IMR-90 (cell line): ENCODE data around the gene CPA5. TPM values are rescaled to one million over a fixed set of nuclear protein-coding genes. Genes with fewer than 3 reads are reported as not detected.
A peak's percentile ranks its signal among the peaks of the same experiment; 100 is the strongest.

Experiments used
- ATAC-seq: fragments of 200-7000 bp; cut with Tn5 transposase; 2 replicates; pipeline ENCODE4 v1.9.1; 2020; ENCODE audit warnings: low read depth, mild to moderate bottlenecking, moderate library complexity
- BruUV-seq: library from RNA; stranded (reverse); fragments of 400-500 nt; replicated peaks from 2 replicates; lab custom pipeline; 2021; lab: Mats Ljungman, UMichigan
- CTCF ChIA-PET: fragments of 300-600 bp; formaldehyde crosslinking; extraction: SDS; loops from one replicate; lab custom pipeline; 2021; ENCODE audit warnings: antibody characterized with exemption; lab: Yijun Ruan, JAX
- POLR2A ChIA-PET: fragments of 300-600 bp; sonication (Branson Sonifier 250); formaldehyde crosslinking; loops from one replicate; lab custom pipeline; 2022; ENCODE audit warnings: antibody characterized with exemption; ENCODE audit not compliant: unreplicated experiment; lab: Charles Lee
- DNase-seq: peaks from one replicate; pipeline ENCODE4 v3.0.0; 2013
- H2AFZ ChIP-seq: replicated peaks from 2 replicates; pipeline ENCODE3; 2013; ENCODE audit warnings: low read length, mild to moderate bottlenecking; ENCODE audit not compliant: poor library complexity
- H2AK5ac ChIP-seq: 2 replicates; pipeline ENCODE4 v1.6.1; 2013; ENCODE audit warnings: low read depth, low read length, inconsistent platforms
- H2AK9ac ChIP-seq: replicated peaks from 2 replicates; pipeline ENCODE3; 2013; ENCODE audit warnings: mild to moderate bottlenecking, low read depth, low read length, moderate library complexity; ENCODE audit not compliant: poor library complexity
- H2BK120ac ChIP-seq: 2 replicates; pipeline ENCODE4 v1.6.1; 2013; ENCODE audit warnings: low read depth, low read length, inconsistent platforms
- H2BK15ac ChIP-seq: 3 replicates; pipeline ENCODE4 v1.6.1; 2013; ENCODE audit warnings: low read depth, low read length, inconsistent platforms
- H2BK20ac ChIP-seq: 2 replicates; pipeline ENCODE4 v1.6.1; 2013; ENCODE audit warnings: low read depth, mild to moderate bottlenecking, inconsistent platforms, low read length, moderate library complexity
- H2BK5ac ChIP-seq: 2 replicates; pipeline ENCODE4 v1.6.1; 2013; ENCODE audit warnings: mild to moderate bottlenecking, low read depth, low read length, inconsistent platforms; ENCODE audit not compliant: poor library complexity, severe bottlenecking
- H3K14ac ChIP-seq: replicated peaks from 2 replicates; pipeline ENCODE4 v1.6.1; 2013; ENCODE audit warnings: low read depth, low read length, inconsistent platforms
- H3K18ac ChIP-seq: 2 replicates; pipeline ENCODE4 v1.6.1; 2013; ENCODE audit warnings: low read depth, low read length, control low read depth
- H3K23ac ChIP-seq: 2 replicates; pipeline ENCODE4 v1.6.1; 2013; ENCODE audit warnings: low read depth, low read length, inconsistent platforms
- H3K27ac ChIP-seq: 2 replicates; pipeline ENCODE4 v1.5.1; 2013; ENCODE audit warnings: mild to moderate bottlenecking, control low read depth, low read length; ENCODE audit not compliant: insufficient read depth
- H3K27me3 ChIP-seq: 2 replicates; pipeline ENCODE4 v1.6.1; 2013; ENCODE audit warnings: low read length; ENCODE audit not compliant: control insufficient read depth, insufficient read depth
- H3K36me3 ChIP-seq: 2 replicates; pipeline ENCODE4 v1.6.1; 2013; ENCODE audit warnings: low read length, mixed read lengths; ENCODE audit not compliant: control insufficient read depth, insufficient read depth
- H3K4ac ChIP-seq: 2 replicates; pipeline ENCODE4 v1.6.1; 2013; ENCODE audit warnings: low read depth, low read length, inconsistent platforms
- H3K4me1 ChIP-seq: 2 replicates; pipeline ENCODE4 v1.6.1; 2013; ENCODE audit warnings: low read length, mixed read lengths; ENCODE audit not compliant: control insufficient read depth, insufficient read depth
- H3K4me2 ChIP-seq: 2 replicates; pipeline ENCODE4 v1.6.1; 2013; ENCODE audit warnings: low read depth, mild to moderate bottlenecking, control low read depth, low read length, moderate library complexity
- H3K4me3 ChIP-seq: 2 replicates; pipeline ENCODE4 v1.5.1; 2013; ENCODE audit warnings: low read depth, mild to moderate bottlenecking, control low read depth, low read length, moderate library complexity; ENCODE audit not compliant: insufficient read depth
- H3K56ac ChIP-seq: 2 replicates; pipeline ENCODE4 v1.6.1; 2013; ENCODE audit warnings: low read length, inconsistent platforms; ENCODE audit not compliant: insufficient read depth; ENCODE audit errors: extremely low read depth
- H3K79me1 ChIP-seq, 2 experiments: 2 replicates each; pipeline ENCODE4 v1.6.1; 2013; ENCODE audit warnings: low read length in 2 of 2, inconsistent platforms in 1 of 2, low read depth in 1 of 2
- H3K9ac ChIP-seq: 2 replicates; pipeline ENCODE4 v1.6.1; 2013; ENCODE audit warnings: low read depth, low read length, control low read depth
- H3K9me1 ChIP-seq: 2 replicates; pipeline ENCODE4 v1.6.1; 2013; ENCODE audit warnings: low read length, inconsistent platforms; ENCODE audit not compliant: insufficient read depth
- H3K9me3 ChIP-seq: 2 replicates; pipeline ENCODE4 v1.6.1; 2013; ENCODE audit warnings: low read length; ENCODE audit not compliant: control insufficient read depth, insufficient read depth
- H4K20me1 ChIP-seq: 2 replicates; pipeline ENCODE4 v1.6.1; 2013; ENCODE audit warnings: low read length, inconsistent platforms; ENCODE audit not compliant: insufficient read depth
- H4K5ac ChIP-seq: 2 replicates; pipeline ENCODE4 v1.6.1; 2013; ENCODE audit warnings: mild to moderate bottlenecking, low read depth, low read length, control low read depth
- H4K8ac ChIP-seq, 2 experiments: 2 replicates each; pipeline ENCODE4 v1.6.1; 2013; ENCODE audit warnings: low read depth in 2 of 2, low read length in 2 of 2, control low read depth in 1 of 2, inconsistent platforms in 1 of 2
- H4K91ac ChIP-seq: 2 replicates; pipeline ENCODE4 v1.6.1; 2013; ENCODE audit warnings: low read depth, low read length, inconsistent platforms; ENCODE audit not compliant: insufficient read depth
- CEBPB ChIP-seq: IDR thresholded peaks from 2 replicates; pipeline ENCODE4 v1.6.1; 2012; ENCODE audit warnings: low read depth, low read length, improper control_type of control experiment
- CHD1 ChIP-seq: IDR thresholded peaks from 2 replicates; pipeline ENCODE4 v1.6.1; 2012; ENCODE audit warnings: low read depth, low read length, improper control_type of control experiment
- FOS ChIP-seq: fragments of 150-350 bp; IDR thresholded peaks from 2 replicates; pipeline ENCODE4 v1.6.1; 2016; ENCODE audit warnings: low read depth, low read length
- RAD21 ChIP-seq: IDR thresholded peaks from 2 replicates; pipeline ENCODE4 v1.6.1; 2012; ENCODE audit warnings: low read length, improper control_type of control experiment
- RCOR1 ChIP-seq: IDR thresholded peaks from 2 replicates; pipeline ENCODE4 v1.6.1; 2012; ENCODE audit warnings: mild to moderate bottlenecking, low read length, improper control_type of control experiment; ENCODE audit not compliant: insufficient replicate concordance
- RFX5 ChIP-seq: IDR thresholded peaks from 2 replicates; pipeline ENCODE4 v1.8.0; 2012; ENCODE audit warnings: low read depth, mild to moderate bottlenecking, low read length, moderate library complexity
- SMC3 ChIP-seq: fragments of 150-350 bp; IDR thresholded peaks from 2 replicates; pipeline ENCODE4 v1.6.1; 2016; ENCODE audit warnings: low read depth, mild to moderate bottlenecking, antibody characterized with exemption, low read length, moderate library complexity
- WGBS, 2 experiments: methylation state at CpG; one replicate each; pipeline versions ENCODE4 v1.1.5 to v1.1.7; 2013; ENCODE audit warnings: missing lambda C conversion rate in 2 of 2; ENCODE audit not compliant: insufficient read length in 1 of 2; ENCODE audit errors: extremely low coverage in 2 of 2; 5-methylcytosine and 5-hydroxymethylcytosine counted together
- dilution Hi-C: fragments of 300-500 bp; cut with HindIII; formaldehyde crosslinking; loops from one replicate; pipeline ENCODE4 v1.14.3; 2018; ENCODE audit warnings: low sequenced_read_pairs; ENCODE audit not compliant: unreplicated experiment
- in situ Hi-C: fragments of 300-500 bp; cut with MboI; formaldehyde crosslinking; loops from 3 replicates; pipeline ENCODE4 v1.14.3; 2019; ENCODE audit warnings: low sequenced_read_pairs, inconsistent platforms, mixed read lengths
- intact Hi-C: fragments of 100-400 bp; cut with micrococcal nuclease; formaldehyde crosslinking; loops from 2 replicates; pipeline ENCODE4 v1.10.0; 2022
- polyA plus RNA-seq, 3 experiments: library from polyadenylated mRNA; depleted of rRNA; stranded (reverse); fragments of >200 nt; gene quantifications; 2 replicates each; pipeline ENCODE4 v1.2.3, GENCODE V29; 2012; ENCODE audit warnings: low replicate concordance in 1 of 3
- total RNA-seq: library from RNA; depleted of rRNA; stranded (reverse); fragments of >200 nt; gene quantifications from 2 replicates; pipeline ENCODE4 v1.2.3, GENCODE V29; 2012
- TF ChIP-seq, protein P1 (sequence below): conservative IDR thresholded peaks from 2 replicates; pipeline ENCODE4 v1.5.1; 2012; ENCODE audit warnings: mild to moderate bottlenecking, low read depth, low read length, improper control_type of control experiment

Gene CPA5
- total and polyA plus RNA-seq, 2 of the 4 experiments (the other 2 are of a cell fraction), result under 0.01 to 0.86 TPM

DNA sequence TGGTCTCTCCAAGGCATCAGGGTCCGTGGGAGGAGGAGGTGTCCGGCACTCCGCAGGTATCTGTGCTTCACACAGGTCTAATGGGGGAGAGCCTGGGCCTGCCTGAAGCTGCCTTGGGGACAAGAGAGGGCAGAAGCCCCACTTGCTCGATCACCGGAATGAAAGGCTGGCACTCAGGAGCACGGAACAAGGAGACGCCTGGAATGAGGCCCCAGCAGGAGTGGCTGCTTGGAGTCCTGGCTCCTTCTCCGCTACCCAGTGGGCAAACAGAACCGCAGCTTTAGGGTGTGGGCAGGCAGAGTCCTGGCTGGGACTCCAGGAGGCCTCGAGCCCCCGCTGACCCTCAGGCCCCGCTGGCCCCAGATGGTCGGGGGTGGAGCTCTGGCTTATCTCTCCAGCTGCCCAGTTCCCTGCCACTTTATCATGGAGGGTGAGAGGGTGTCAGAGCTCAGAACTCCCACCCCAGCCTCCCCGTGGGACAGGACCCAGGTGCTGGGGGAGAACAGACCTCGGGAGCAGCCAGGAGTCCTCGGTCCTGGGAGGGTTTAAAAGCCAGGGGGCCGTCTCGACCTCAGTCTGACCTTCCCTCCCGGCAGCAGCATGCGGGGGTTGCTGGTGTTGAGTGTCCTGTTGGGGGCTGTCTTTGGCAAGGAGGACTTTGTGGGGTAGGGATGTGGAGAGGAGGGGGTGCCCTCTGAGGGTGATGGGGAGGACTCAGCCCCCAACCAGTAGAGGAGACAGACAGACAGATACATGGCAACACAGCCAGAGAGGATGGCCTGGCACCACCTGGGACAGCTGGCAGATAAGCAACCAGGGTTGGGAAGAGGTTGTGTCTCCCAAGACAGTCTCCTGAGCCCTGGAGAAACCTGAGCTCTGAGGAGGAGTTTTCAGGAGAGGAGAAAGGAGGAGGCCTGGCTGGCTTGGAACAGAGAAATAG, 35.6 kb downstream of the CPA5 start, which contains the start of gene CPA1:
Gene CPA1 (plus strand): TSS at position 574 of the 940 bp plus-strand sequence. CDS start 27 bp downstream, at position 601.
- Histone ChIP-seq H2AFZ (peak within 1 kb of the TSS; percentile 74), H4K5ac (peak within 1 kb of the TSS; percentile 4), H2AK9ac (peak within 1 kb of the TSS; percentile 82), H3K36me3 (no peaks in the 10 kb centered on the region), H2BK20ac (peak within 1 kb of the TSS; percentile 75), H4K91ac (peak within 1 kb of the TSS; percentile 68), H4K8ac (peak within 1 kb of the TSS in 1 of 2 experiments; percentile 60; a peak in 2 of 4 replicates), H4K20me1 (no peaks in the 10 kb centered on the region), H3K4ac (peak within 1 kb of the TSS; percentile 86), H2AK5ac (peak within 1 kb of the TSS; percentile 85), H3K56ac (no peak within 1 kb of the TSS), H3K14ac (peak within 1 kb of the TSS; percentile 69), H3K4me2 (no peak within 1 kb of the TSS), H2BK120ac (peak within 1 kb of the TSS; percentile 42), H3K9me1 (0 out of 2 replicates have a peak, but pooled peaks cover 6% of the 10 kb centered on the region), H3K9me3 (peaks cover 4% of the 10 kb centered on the region; the same call in 1 of the 2 replicates), H3K9ac (no peak within 1 kb of the TSS), H3K27me3 (no peaks in the 10 kb centered on the region), H3K23ac (peak within 1 kb of the TSS; percentile 93), H3K4me3 (no peak within 1 kb of the TSS), H2BK5ac (peak within 1 kb of the TSS; percentile 27), H3K18ac (peak within 1 kb of the TSS; percentile 67; the same call in 1 of the 2 replicates), H3K27ac (no peak within 1 kb of the TSS), H3K4me1 (peaks cover 11% of the 10 kb centered on the region), H2BK15ac (peak within 1 kb of the TSS; percentile 91; the same call in 1 of the 3 replicates), H3K79me1 (no peaks in the 10 kb centered on the region)
- ChIA-PET CTCF (interaction anchor here (0.7 kb wide), 2 partner anchors 105 to 323 kb away, joined by 3 read pairs; no protein-coding TSS in a partner anchor), POLR2A (interaction anchor here (0.5 kb wide), 1 partner anchor 103 kb away, joined by 8 read pairs; no protein-coding TSS in a partner anchor)
- 54% methylated on average over 11 of the region's 20 CpGs; no CpG with 5 or more reads in 1 of the 2 experiments for WGBS, 2 experiments
- in situ Hi-C loops (no loop called here), intact Hi-C loops (no loop called here), dilution Hi-C loops (no loop called here)
- TF ChIP-seq CEBPB (no peak), RFX5 (no peak), RCOR1 (no peak), FOS (no peak), CHD1 (no peak), SMC3 (no peak), RAD21 (no peak)
- TF ChIP-seq, protein P1, sequence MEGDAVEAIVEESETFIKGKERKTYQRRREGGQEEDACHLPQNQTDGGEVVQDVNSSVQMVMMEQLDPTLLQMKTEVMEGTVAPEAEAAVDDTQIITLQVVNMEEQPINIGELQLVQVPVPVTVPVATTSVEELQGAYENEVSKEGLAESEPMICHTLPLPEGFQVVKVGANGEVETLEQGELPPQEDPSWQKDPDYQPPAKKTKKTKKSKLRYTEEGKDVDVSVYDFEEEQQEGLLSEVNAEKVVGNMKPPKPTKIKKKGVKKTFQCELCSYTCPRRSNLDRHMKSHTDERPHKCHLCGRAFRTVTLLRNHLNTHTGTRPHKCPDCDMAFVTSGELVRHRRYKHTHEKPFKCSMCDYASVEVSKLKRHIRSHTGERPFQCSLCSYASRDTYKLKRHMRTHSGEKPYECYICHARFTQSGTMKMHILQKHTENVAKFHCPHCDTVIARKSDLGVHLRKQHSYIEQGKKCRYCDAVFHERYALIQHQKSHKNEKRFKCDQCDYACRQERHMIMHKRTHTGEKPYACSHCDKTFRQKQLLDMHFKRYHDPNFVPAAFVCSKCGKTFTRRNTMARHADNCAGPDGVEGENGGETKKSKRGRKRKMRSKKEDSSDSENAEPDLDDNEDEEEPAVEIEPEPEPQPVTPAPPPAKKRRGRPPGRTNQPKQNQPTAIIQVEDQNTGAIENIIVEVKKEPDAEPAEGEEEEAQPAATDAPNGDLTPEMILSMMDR, result no peak
- DNase-seq (no peak), ATAC-seq (peak; percentile 63)
- no TSS peak for BruUV-seq
